Measurements from ENCODE around the gene KCNIP4. TPM values are rescaled to one million over a fixed set of nuclear protein-coding genes. Genes with fewer than 3 reads are reported as not detected.
"Not testable (repeated sequence)": the region's sequence is repeated elsewhere in the genome, so short reads cannot be mapped to it uniquely, and the experiment has no call there.

The KCNIP4 gene
- total RNA-seq = 1 to 10 TPM in 2 of 4 donors, not detected in 2; 2.5 TPM

DNA sequence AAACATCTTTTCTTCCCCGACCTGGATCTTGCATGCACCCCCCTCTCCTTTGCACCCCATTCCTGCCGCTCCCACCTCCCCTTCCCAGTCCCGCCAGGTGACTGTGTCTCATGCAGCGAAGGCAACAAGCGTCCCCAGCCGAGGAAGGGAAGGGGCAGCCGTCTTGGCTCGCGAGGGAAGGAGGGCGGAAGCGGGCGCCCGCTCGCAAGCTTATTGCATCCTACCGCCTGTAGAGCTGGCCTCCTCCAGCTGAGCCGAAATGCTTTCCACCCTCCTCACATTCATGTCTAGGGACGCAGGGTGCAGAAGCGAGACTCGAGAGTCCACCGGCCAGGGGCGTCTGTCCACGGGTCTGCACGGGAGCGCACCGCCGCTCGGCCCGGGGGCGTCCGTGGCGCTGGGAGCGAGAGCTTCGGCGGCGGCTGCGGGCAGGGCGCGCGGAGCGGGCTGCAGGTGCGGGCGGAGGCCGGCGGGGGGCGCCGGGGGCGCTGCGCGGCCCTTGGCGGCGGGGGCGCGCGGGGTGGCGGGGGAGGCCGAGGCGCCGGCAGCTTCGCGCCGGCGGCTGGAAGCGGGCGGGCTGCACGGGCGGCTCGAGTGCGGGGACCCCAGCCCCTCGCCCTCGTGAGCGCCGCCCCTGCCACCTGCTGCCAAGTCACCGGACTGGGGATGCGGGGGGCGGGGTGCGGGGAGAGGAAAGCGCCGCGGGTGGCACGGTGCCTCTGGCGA is at the start of gene KCNIP4:
TSS of gene KCNIP4 (minus strand) at position 426 of the 726 bp plus-strand sequence.
- peak; percentile 10 for DNase-seq
- no peak for TF ChIP-seq POLR2AphosphoS5 (IDR thresholded peaks at IDR 0.05)
- TF ChIP-seq EP300 (IDR thresholded peaks at IDR 0.05; ENCODE audit: low read depth) = no peak
- TF ChIP-seq CTCF (IDR thresholded peaks at IDR 0.05) = no peak
- TF ChIP-seq POLR2A (IDR thresholded peaks at IDR 0.05) = no peak
- intact Hi-C loops (cut with DNase I; ENCODE audit: low total_unique reads) (no loop called here), in situ Hi-C loops (cut with MboI; ENCODE audit: low pct_ligation_motif_present in 1 of 4, low pct_unique_long_range_greater_than_20kb in 1 of 4, low sequenced_read_pairs in 3 of 4) (no loop called here)
- Histone ChIP-seq H3K36me3 (no peaks in the 10 kb centered on the region), H3K9me3 (no peaks in the 10 kb centered on the region), H3K27me3 (peaks cover 31% of the 10 kb centered on the region), H3K4me3 (peak within 1 kb of the TSS; percentile 20 to 49 (median 28)), H3K27ac (no peak within 1 kb of the TSS), H3K4me1 (peaks cover 0 to 10% (median 0%) of the 10 kb centered on the region in 4 donors)
- WGBS, 2 donors (ENCODE audit: low coverage in 1 of 2) = 8% methylated on average over 42 of the region's 81 CpGs; no CpG with 5 or more reads in 1 of the 2 donors

DNA sequence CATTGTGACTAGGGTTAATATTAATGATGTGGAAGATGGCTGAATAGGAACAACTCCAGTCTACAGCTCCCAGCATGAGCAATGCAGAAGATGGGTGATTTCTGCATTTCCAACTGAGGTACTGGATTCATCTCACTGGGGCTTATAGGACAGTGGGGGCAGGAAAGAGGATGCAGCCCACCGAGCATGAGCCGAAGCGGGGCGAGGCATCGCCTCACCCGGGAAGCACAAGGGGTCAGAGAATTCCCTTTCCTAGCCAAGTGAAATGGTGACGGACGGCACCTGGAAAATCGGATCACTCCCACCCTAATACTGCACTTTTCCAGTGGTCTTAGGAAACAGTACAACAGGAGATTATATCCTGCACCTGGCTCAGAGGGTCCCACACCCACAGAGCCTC is 48.0 kb upstream of the KCNIP4 start:
- in situ Hi-C loops (cut with MboI; ENCODE audit: low pct_ligation_motif_present in 1 of 4, low pct_unique_long_range_greater_than_20kb in 1 of 4, low sequenced_read_pairs in 3 of 4); intact Hi-C loops (cut with DNase I; ENCODE audit: low total_unique reads); H3K27me3 ChIP-seq; H3K4me3 ChIP-seq; DNase-seq; H3K4me1 ChIP-seq; H3K27ac ChIP-seq; H3K36me3 ChIP-seq; H3K9me3 ChIP-seq: not testable (repeated sequence)
- WGBS, 2 donors (ENCODE audit: low coverage in 1 of 2) = 91% methylated on average over 9 of the region's 9 CpGs; no CpG with 5 or more reads in 1 of the 2 donors

DNA sequence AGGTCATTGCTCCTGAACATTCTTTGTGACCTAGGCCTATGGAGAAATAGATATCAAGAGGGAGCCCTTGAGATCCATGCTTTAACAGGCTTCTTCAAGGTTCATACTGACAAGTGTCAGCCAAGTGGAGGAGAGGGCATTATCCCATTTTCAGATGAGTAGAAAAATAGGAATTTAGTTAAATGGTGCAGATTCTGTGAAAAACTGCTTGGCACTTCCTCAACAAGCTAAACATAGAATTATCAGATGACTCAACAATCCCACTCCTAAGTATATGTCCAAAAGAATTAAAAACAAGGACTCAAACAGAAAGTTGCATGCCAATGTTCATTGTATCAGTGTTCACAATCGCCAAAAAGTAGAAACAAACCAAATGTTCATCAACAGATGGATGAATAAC is 43.8 kb upstream of the KCNIP4 start:
- in situ Hi-C loops (cut with MboI; ENCODE audit: low pct_ligation_motif_present in 1 of 4, low pct_unique_long_range_greater_than_20kb in 1 of 4, low sequenced_read_pairs in 3 of 4) = no loop called here
- 60 to 67% methylated on average over 1 of the region's 1 CpG for WGBS, 2 donors (ENCODE audit: low coverage in 1 of 2)

GRCh38 chr4:21991562-21991961 is 43.0 kb upstream of the KCNIP4 start:
- in situ Hi-C loops (cut with MboI; ENCODE audit: low pct_ligation_motif_present in 1 of 4, low pct_unique_long_range_greater_than_20kb in 1 of 4, low sequenced_read_pairs in 3 of 4) = no loop called here
- Histone ChIP-seq H3K9me3 (no peaks in the 10 kb centered on the region), H3K4me3 (no peak overlapping the region), H3K4me1 (peaks cover 0 to 5% (median 0%) of the 10 kb centered on the region in 4 donors), H3K27me3 (no peaks in the 10 kb centered on the region), H3K36me3 (no peaks in the 10 kb centered on the region), H3K27ac (peak overlapping the region in 2 of 4 donors; percentile 27 to 53)
- WGBS, 2 donors (ENCODE audit: low coverage in 1 of 2) = 50 to 67% methylated on average over 1 of the region's 1 CpG
- intact Hi-C loops (cut with DNase I; ENCODE audit: low total_unique reads) = no loop called here
- no peak for TF ChIP-seq EP300 (IDR thresholded peaks at IDR 0.05; ENCODE audit: low read depth)
- TF ChIP-seq CTCF (IDR thresholded peaks at IDR 0.05) = no peak
- no peak for TF ChIP-seq POLR2A (IDR thresholded peaks at IDR 0.05)
- TF ChIP-seq POLR2AphosphoS5 (IDR thresholded peaks at IDR 0.05) = no peak
- no peak for DNase-seq

More for the DNA sequence above, 43.8 kb upstream of the KCNIP4 start:
- TF ChIP-seq EP300 (IDR thresholded peaks at IDR 0.05; ENCODE audit: low read depth) (no peak), POLR2A (IDR thresholded peaks at IDR 0.05) (no peak), POLR2AphosphoS5 (IDR thresholded peaks at IDR 0.05) (no peak), CTCF (IDR thresholded peaks at IDR 0.05) (no peak)
- no peak for DNase-seq
- no peak overlapping the region for H3K27ac ChIP-seq
- peaks cover 0 to 5% (median 0%) of the 10 kb centered on the region in 4 donors for H3K4me1 ChIP-seq
- no peaks in the 10 kb centered on the region for H3K36me3 ChIP-seq
- H3K9me3 ChIP-seq = no peaks in the 10 kb centered on the region
- intact Hi-C loops (cut with DNase I; ENCODE audit: low total_unique reads) = no loop called here
- H3K27me3 ChIP-seq = no peaks in the 10 kb centered on the region
- H3K4me3 ChIP-seq = no peak overlapping the region

Measured in transverse colon (tissue), 4 donors.